Chondrocyte (in vitro differentiated cells): ENCODE data around the gene TCF7L1. TPM values are rescaled to one million over a fixed set of nuclear protein-coding genes. Genes with fewer than 3 reads are reported as not detected.

Experiments used
- DNase-seq: peaks from one replicate; pipeline ENCODE4 v3.0.0; 2021; ENCODE audit warnings: mixed read lengths, low spot score
- H3K27ac Mint-ChIP-seq: one replicate; pipeline ENCODE4 v1.8.0; 2021; ENCODE audit warnings: mild to moderate bottlenecking, moderate library complexity, mixed read lengths; ENCODE audit not compliant: unreplicated experiment
- H3K27me3 Mint-ChIP-seq: 2 replicates; pipeline ENCODE4 v1.8.0; 2021; ENCODE audit warnings: low read depth, mixed read lengths
- H3K36me3 Mint-ChIP-seq: 2 replicates; pipeline ENCODE4 v1.8.0; 2021; ENCODE audit warnings: low read depth, mixed read lengths
- H3K4me1 Mint-ChIP-seq: 2 replicates; pipeline ENCODE4 v1.8.0; 2021; ENCODE audit warnings: low read depth, mild to moderate bottlenecking, mixed read lengths
- H3K4me3 Mint-ChIP-seq: one replicate; pipeline ENCODE4 v1.8.0; 2021; ENCODE audit warnings: mild to moderate bottlenecking, moderate library complexity, mixed read lengths; ENCODE audit not compliant: unreplicated experiment
- H3K9me3 Mint-ChIP-seq: 2 replicates; pipeline ENCODE4 v1.8.0; 2021; ENCODE audit warnings: low read depth, mixed read lengths
- total RNA-seq: library from RNA; stranded (reverse); gene quantifications from 3 replicates; pipeline ENCODE4 v1.2.1, GENCODE V29; 2021
- TF ChIP-seq, protein P1 (sequence below): fragments of 200-600 bp; sonication (generic); IDR thresholded peaks from 2 replicates; pipeline ENCODE4 v1.5.0; 2021; ENCODE audit warnings: antibody characterized with exemption, mild to moderate bottlenecking, moderate library complexity

Gene TCF7L1
- total RNA-seq, 1 donor from 2014 or later, result 35.0 TPM

DNA sequence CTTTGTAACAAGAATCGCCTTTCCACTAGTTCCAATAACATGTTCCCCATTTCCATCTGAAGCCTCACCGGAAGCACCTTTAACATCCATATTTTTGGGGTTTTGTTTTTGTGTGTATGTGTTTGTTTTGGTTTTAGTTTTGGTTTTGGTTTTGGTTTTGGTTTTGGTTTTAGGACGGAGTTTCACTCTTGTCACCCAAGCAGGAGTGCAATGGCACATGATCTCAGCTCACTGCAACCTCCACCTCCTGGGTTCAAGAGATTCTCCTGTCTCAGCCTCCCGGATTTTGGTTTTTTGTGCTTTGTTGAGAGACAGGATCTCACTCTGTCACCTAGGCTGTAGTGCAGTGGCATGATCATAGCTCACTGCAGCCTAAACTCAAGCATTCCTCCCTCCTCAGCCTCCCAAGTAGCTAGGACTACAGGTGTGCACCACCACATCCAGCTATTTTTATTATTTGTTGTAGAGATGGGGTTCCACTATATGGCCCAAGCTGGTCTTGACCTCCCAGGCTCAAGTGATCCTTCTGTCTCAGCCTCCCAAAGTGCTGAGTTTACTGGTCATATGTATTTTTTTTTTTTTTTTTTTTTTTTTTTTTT, 158.3 kb downstream of the TCF7L1 start:
- Mint-ChIP-seq H3K27ac (no peak overlapping the region), H3K9me3 (no peaks in the 10 kb centered on the region), H3K4me1 (peaks cover 34% of the 10 kb centered on the region)

DNA sequence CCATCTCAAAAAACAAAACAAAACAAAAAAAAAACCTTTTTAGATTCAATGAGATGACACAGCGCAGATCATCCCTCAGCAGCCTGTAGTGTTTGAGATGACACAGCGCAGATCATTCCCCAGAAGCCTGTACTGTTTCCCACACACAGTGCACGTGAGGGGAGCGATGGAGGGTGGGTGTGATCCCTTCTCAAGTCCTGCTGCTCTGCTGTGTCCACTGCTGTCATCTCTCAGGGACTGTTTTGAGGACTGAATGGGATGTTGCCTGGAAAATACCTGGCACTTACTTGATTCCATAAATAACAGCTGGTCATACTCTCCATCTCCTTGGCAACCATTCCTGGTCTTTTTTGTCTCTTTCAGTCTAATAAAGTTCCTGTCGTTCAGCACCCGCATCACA, 168.9 kb downstream of the TCF7L1 start:
- no peaks in the 10 kb centered on the region for H3K9me3 Mint-ChIP-seq
- H3K4me1 Mint-ChIP-seq, result peaks cover 2% of the 10 kb centered on the region
- H3K36me3 Mint-ChIP-seq, result peaks cover 19% of the 10 kb centered on the region
- H3K4me3 Mint-ChIP-seq, result no peak overlapping the region
- no peaks in the 10 kb centered on the region for H3K27me3 Mint-ChIP-seq
- H3K27ac Mint-ChIP-seq, result no peak overlapping the region
- TF ChIP-seq, protein P1, sequence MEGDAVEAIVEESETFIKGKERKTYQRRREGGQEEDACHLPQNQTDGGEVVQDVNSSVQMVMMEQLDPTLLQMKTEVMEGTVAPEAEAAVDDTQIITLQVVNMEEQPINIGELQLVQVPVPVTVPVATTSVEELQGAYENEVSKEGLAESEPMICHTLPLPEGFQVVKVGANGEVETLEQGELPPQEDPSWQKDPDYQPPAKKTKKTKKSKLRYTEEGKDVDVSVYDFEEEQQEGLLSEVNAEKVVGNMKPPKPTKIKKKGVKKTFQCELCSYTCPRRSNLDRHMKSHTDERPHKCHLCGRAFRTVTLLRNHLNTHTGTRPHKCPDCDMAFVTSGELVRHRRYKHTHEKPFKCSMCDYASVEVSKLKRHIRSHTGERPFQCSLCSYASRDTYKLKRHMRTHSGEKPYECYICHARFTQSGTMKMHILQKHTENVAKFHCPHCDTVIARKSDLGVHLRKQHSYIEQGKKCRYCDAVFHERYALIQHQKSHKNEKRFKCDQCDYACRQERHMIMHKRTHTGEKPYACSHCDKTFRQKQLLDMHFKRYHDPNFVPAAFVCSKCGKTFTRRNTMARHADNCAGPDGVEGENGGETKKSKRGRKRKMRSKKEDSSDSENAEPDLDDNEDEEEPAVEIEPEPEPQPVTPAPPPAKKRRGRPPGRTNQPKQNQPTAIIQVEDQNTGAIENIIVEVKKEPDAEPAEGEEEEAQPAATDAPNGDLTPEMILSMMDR, result no peak
- DNase-seq, result no peak

More for the DNA sequence above, 158.3 kb downstream of the TCF7L1 start:
- H3K36me3 Mint-ChIP-seq, result peaks cover 4% of the 10 kb centered on the region
- TF ChIP-seq, protein P1, result no peak
- no peak for DNase-seq
- H3K4me3 Mint-ChIP-seq, result no peak overlapping the region
- no peaks in the 10 kb centered on the region for H3K27me3 Mint-ChIP-seq

DNA sequence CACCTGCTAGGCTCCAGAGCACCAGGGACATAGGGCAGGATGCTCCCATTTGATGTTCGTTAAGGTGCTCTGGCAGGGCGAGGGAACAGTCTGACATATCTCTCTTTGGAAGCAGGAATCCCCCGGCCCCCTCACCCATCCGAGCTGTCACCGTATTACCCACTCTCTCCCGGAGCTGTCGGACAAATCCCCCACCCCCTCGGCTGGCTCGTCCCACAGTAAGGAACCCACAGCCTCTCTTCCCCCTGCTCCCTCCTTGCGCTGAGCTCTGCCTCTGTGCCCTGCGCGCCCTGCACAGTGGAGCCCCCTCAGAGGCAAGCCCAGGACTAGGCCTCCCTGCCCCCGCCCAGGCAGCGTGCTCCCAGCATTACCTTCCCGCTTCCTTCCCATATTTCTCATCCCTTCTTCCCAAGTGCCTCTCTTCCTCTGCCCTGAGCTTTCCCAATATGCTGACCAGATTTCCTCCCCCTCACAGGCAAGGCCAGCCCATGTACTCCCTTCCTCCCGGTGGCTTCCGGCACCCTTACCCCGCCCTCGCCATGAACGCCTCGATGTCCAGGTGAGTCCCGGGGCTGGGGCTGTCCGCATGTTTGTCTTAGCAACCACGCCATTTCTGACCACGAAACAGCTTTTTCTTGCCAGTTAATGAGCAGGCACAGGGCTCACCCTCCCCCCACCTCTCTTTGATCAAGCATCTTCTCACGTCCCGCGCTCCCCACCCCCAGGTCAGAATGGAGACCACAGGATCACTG, 170.8 kb downstream of the TCF7L1 start:
- Mint-ChIP-seq H3K4me1 (peaks cover 6% of the 10 kb centered on the region), H3K27ac (no peak overlapping the region), H3K27me3 (no peaks in the 10 kb centered on the region), H3K36me3 (peaks cover 17% of the 10 kb centered on the region), H3K9me3 (no peaks in the 10 kb centered on the region), H3K4me3 (no peak overlapping the region)
- DNase-seq, result no peak
- TF ChIP-seq, protein P1, result no peak

DNA sequence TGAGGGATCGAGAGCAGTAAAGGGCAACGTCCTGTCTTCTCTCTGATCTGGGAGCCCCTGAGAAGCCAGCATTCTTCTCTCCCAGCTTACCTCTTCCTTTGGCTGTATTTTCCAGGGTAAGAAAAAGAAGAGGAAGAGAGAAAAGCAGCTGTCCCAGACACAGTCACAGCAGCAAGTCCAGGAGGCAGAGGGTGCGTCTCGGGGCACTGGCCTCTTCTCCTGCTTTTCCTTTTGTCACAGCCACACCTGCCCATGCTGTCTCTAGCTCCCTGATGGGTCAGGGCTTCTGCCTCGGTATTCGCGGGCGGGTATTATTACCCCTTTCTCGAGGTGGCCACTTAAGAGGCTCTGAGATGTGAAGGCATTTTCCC, 174.3 kb downstream of the TCF7L1 start:
- H3K4me3 Mint-ChIP-seq, result no peak overlapping the region
- no peaks in the 10 kb centered on the region for H3K9me3 Mint-ChIP-seq
- no peaks in the 10 kb centered on the region for H3K27me3 Mint-ChIP-seq
- DNase-seq, result no peak
- H3K27ac Mint-ChIP-seq, result no peak overlapping the region
- H3K4me1 Mint-ChIP-seq, result peaks cover 19% of the 10 kb centered on the region
- TF ChIP-seq, protein P1, result no peak
- H3K36me3 Mint-ChIP-seq, result peaks cover 25% of the 10 kb centered on the region

DNA sequence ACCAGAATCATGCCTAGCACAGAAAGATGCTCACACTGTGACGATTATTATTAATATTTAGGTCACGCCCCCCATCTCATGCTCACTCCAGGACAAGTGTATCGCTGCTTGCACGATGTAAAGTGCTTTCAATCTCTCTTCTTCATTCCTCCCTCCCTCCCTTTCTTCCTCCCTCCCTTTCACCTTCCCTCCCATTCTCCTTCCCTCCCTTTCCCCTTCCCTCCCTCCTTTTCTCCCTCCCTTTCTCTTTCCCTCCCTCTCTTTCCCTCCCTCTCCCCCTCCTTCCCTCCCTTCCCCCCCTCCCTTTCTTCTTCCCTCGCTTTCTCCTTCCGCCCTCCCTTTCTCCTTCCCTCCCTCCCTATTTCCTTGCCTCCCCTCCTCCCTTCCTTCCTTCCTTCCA, 175.0 kb downstream of the TCF7L1 start:
- DNase-seq, result no peak
- Mint-ChIP-seq H3K36me3 (peaks cover 24% of the 10 kb centered on the region), H3K9me3 (no peaks in the 10 kb centered on the region), H3K27me3 (no peaks in the 10 kb centered on the region), H3K27ac (no peak overlapping the region), H3K4me3 (no peak overlapping the region), H3K4me1 (peaks cover 19% of the 10 kb centered on the region)
- TF ChIP-seq, protein P1, result no peak
